ENCODE data around the gene FBXW9.
A peak's percentile ranks its signal among the peaks of the same experiment; 100 is the strongest.

The FBXW9 gene

GRCh38 chr19:12675399-12675798 lies 21.0 kb downstream of the FBXW9 start:
- Mint-ChIP-seq H3K9me3 (no peaks in the 10 kb centered on the region), H3K27ac (no peak overlapping the region), H3K36me3 (ENCODE audit: low read depth) (peaks cover 50% of the 10 kb centered on the region), H3K4me1 (peaks cover 9% of the 10 kb centered on the region), H3K27me3 (ENCODE audit: low read depth, poor library complexity) (no peaks in the 10 kb centered on the region), H3K4me3 (no peak overlapping the region)
- TF ChIP-seq CTCF (IDR thresholded peaks at IDR 0.05) = no peak
- DNase-seq = no peak

- no peaks in the 10 kb centered on the region for H3K27me3 Mint-ChIP-seq (ENCODE audit: low read depth, poor library complexity)
- H3K27ac Mint-ChIP-seq = no peak overlapping the region
- H3K4me1 Mint-ChIP-seq = peaks cover 36% of the 10 kb centered on the region
- H3K36me3 Mint-ChIP-seq (ENCODE audit: low read depth) = peaks cover 38% of the 10 kb centered on the region
- no peak overlapping the region for H3K4me3 Mint-ChIP-seq
- TF ChIP-seq CTCF (IDR thresholded peaks at IDR 0.05) = no peak
- H3K9me3 Mint-ChIP-seq = no peaks in the 10 kb centered on the region
- no peak for DNase-seq
These were observed 23.7 kb downstream of the FBXW9 start for GRCh38 chr19:12672744-12673143.

GRCh38 chr19:12670159-12670928 lies 26.1 kb downstream of the FBXW9 start:
- Mint-ChIP-seq H3K27ac (peak overlapping the region; percentile 100), H3K27me3 (ENCODE audit: low read depth, poor library complexity) (no peaks in the 10 kb centered on the region), H3K4me1 (peaks cover 56% of the 10 kb centered on the region), H3K4me3 (peak overlapping the region; percentile 97), H3K9me3 (no peaks in the 10 kb centered on the region), H3K36me3 (ENCODE audit: low read depth) (peaks cover 26% of the 10 kb centered on the region)
- no peak for DNase-seq
- TF ChIP-seq CTCF (IDR thresholded peaks at IDR 0.05) = no peak

- TF ChIP-seq CTCF (IDR thresholded peaks at IDR 0.05) = no peak
- H3K27ac Mint-ChIP-seq = peak overlapping the region; percentile 100
- peak; percentile 79 for DNase-seq
- H3K4me3 Mint-ChIP-seq = peak overlapping the region; percentile 97
- peaks cover 4% of the 10 kb centered on the region for H3K27me3 Mint-ChIP-seq (ENCODE audit: low read depth, poor library complexity)
- peaks cover 19% of the 10 kb centered on the region for H3K36me3 Mint-ChIP-seq (ENCODE audit: low read depth)
- H3K4me1 Mint-ChIP-seq = peaks cover 63% of the 10 kb centered on the region
- no peaks in the 10 kb centered on the region for H3K9me3 Mint-ChIP-seq
These were observed 26.9 kb downstream of the FBXW9 start for GRCh38 chr19:12669270-12670158.

- peak overlapping the region; percentile 81 for H3K27ac Mint-ChIP-seq
- no peak for TF ChIP-seq CTCF (IDR thresholded peaks at IDR 0.05)
- peak; percentile 53 for DNase-seq
- H3K27me3 Mint-ChIP-seq (ENCODE audit: low read depth, poor library complexity) = peaks cover 4% of the 10 kb centered on the region
- H3K36me3 Mint-ChIP-seq (ENCODE audit: low read depth) = peaks cover 13% of the 10 kb centered on the region
- peaks cover 67% of the 10 kb centered on the region for H3K4me1 Mint-ChIP-seq
- H3K9me3 Mint-ChIP-seq = no peaks in the 10 kb centered on the region
- H3K4me3 Mint-ChIP-seq = peak overlapping the region; percentile 97
These were observed 27.5 kb downstream of the FBXW9 start for GRCh38 chr19:12668932-12669269.
